Measurements from ENCODE around the gene EOLA1.
"Not testable (repeated sequence)": the region's sequence is repeated elsewhere in the genome, so short reads cannot be mapped to it uniquely, and the experiment has no call there.

EOLA1 gene

GRCh38 chrX:149525903-149526302 is 14.9 kb upstream of the EOLA1 start:
- H3K9ac ChIP-seq (ENCODE audit: low read depth in 1 of 2, low read length in 2 of 2); H3K4me1 ChIP-seq (ENCODE audit: control insufficient read depth in 2 of 2, insufficient read depth in 2 of 2, low read length in 2 of 2); H3K36me3 ChIP-seq (ENCODE audit: control insufficient read depth in 2 of 2, insufficient read depth in 2 of 2, low read length in 2 of 2); H3K4me3 ChIP-seq (ENCODE audit: low read length in 2 of 2); H3K27me3 ChIP-seq (ENCODE audit: control insufficient read depth in 2 of 2, insufficient read depth in 2 of 2, low read length in 2 of 2); H3K9me3 ChIP-seq (ENCODE audit: control insufficient read depth in 2 of 2, low read length in 2 of 2): not testable (repeated sequence)
- H3K27ac ChIP-seq (ENCODE audit: low read depth in 2 of 2, low read length in 2 of 2) = peak overlapping the region in 1 of 2 donors; percentile 23

GRCh38 chrX:149526318-149527033 is 14.3 kb upstream of the EOLA1 start:
- not testable (repeated sequence) for H3K9me3 ChIP-seq (ENCODE audit: control insufficient read depth in 2 of 2, low read length in 2 of 2); H3K4me1 ChIP-seq (ENCODE audit: control insufficient read depth in 2 of 2, insufficient read depth in 2 of 2, low read length in 2 of 2); H3K4me3 ChIP-seq (ENCODE audit: low read length in 2 of 2); H3K27me3 ChIP-seq (ENCODE audit: control insufficient read depth in 2 of 2, insufficient read depth in 2 of 2, low read length in 2 of 2); H3K9ac ChIP-seq (ENCODE audit: low read depth in 1 of 2, low read length in 2 of 2); H3K36me3 ChIP-seq (ENCODE audit: control insufficient read depth in 2 of 2, insufficient read depth in 2 of 2, low read length in 2 of 2)
- peak overlapping the region in 1 of 2 donors; percentile 23 for H3K27ac ChIP-seq (ENCODE audit: low read depth in 2 of 2, low read length in 2 of 2)

DNA sequence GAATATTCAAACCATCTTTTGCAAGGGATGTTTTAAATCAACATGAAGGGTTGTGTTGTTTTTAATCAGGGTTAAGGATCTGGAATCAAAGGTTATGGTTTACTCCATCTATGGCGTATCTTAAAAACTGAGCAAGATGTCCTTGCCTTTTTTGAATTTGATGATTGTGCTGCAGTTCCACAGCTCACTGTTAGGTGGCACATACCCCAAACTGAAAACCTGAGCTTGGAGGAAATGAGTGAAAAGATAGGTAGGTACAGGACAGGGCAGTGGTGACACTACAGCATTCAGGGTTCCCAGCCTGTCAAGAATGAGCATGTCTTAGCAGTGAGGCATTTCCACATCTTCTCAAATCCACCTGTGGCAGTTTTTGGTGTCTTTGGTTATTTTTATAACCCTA is 13.1 kb upstream of the EOLA1 start:
- Histone ChIP-seq H3K4me3 (ENCODE audit: low read length in 2 of 2) (no peak overlapping the region), H3K27ac (ENCODE audit: low read depth in 2 of 2, low read length in 2 of 2) (no peak overlapping the region), H3K9ac (ENCODE audit: low read depth in 1 of 2, low read length in 2 of 2) (no peak overlapping the region)

DNA sequence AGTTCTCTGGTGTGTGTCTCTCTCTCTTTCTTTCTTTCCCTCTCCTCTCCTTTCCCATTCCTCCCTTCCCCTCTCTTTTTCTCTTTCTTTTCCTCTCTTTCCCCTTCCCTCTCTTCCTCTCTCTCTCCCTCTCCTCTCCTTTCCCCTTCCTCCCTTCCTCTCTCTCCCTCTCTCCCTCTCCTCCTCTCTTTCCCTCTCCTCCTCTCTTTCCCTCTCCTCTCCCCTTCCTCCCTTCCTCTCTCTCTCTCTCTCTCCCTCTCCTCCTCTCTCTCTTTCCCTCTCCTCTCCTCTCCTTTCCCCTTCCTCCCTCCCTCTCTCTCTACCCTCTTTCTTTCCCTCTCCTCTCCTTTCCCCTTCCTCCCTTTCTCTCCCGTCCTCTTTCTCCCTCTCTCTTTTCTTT is 12.4 kb upstream of the EOLA1 start:
- Histone ChIP-seq H3K9ac (ENCODE audit: low read depth in 1 of 2, low read length in 2 of 2) (no peak overlapping the region), H3K27ac (ENCODE audit: low read depth in 2 of 2, low read length in 2 of 2) (no peak overlapping the region), H3K4me3 (ENCODE audit: low read length in 2 of 2) (no peak overlapping the region), H3K4me1 (ENCODE audit: control insufficient read depth in 2 of 2, insufficient read depth in 2 of 2, low read length in 2 of 2) (peaks cover 0 to 4% of the 10 kb centered on the region in 2 donors), H3K27me3 (ENCODE audit: control insufficient read depth in 2 of 2, insufficient read depth in 2 of 2, low read length in 2 of 2) (no peaks in the 10 kb centered on the region), H3K36me3 (ENCODE audit: control insufficient read depth in 2 of 2, insufficient read depth in 2 of 2, low read length in 2 of 2) (peaks cover 0 to 11% of the 10 kb centered on the region in 2 donors), H3K9me3 (ENCODE audit: control insufficient read depth in 2 of 2, low read length in 2 of 2) (no peaks in the 10 kb centered on the region)

More for the DNA sequence above, 13.1 kb upstream of the EOLA1 start:
- Histone ChIP-seq H3K4me1 (ENCODE audit: control insufficient read depth in 2 of 2, insufficient read depth in 2 of 2, low read length in 2 of 2) (peaks cover 3 to 4% of the 10 kb centered on the region in 2 donors), H3K9me3 (ENCODE audit: control insufficient read depth in 2 of 2, low read length in 2 of 2) (no peaks in the 10 kb centered on the region), H3K36me3 (ENCODE audit: control insufficient read depth in 2 of 2, insufficient read depth in 2 of 2, low read length in 2 of 2) (peaks cover 0 to 11% of the 10 kb centered on the region in 2 donors), H3K27me3 (ENCODE audit: control insufficient read depth in 2 of 2, insufficient read depth in 2 of 2, low read length in 2 of 2) (no peaks in the 10 kb centered on the region)

DNA sequence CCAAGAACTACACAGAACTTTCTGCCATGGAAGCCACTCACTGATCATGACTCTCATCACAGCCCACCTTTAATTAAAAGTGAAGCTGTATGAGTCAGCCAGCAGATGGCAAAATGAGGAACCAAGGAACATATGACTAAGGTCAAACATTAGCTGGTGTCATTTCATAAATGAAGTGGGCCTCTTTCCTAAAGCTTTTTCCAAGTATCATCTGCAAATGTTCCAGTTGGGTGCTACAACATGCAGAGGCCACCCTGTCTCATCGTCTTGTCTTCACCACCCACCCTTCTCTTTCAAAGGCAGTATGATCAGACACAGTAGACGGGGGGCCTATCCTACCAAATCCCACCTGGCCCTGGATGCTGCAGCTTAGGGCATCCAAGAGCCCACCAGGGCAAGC is 9.2 kb upstream of the EOLA1 start:
- Histone ChIP-seq H3K27ac (ENCODE audit: low read depth in 2 of 2, low read length in 2 of 2) (no peak overlapping the region), H3K27me3 (ENCODE audit: control insufficient read depth in 2 of 2, insufficient read depth in 2 of 2, low read length in 2 of 2) (no peaks in the 10 kb centered on the region), H3K4me1 (ENCODE audit: control insufficient read depth in 2 of 2, insufficient read depth in 2 of 2, low read length in 2 of 2) (no peaks in the 10 kb centered on the region)

GRCh38 chrX:149532868-149533267 is 7.9 kb upstream of the EOLA1 start:
- H3K9me3 ChIP-seq (ENCODE audit: control insufficient read depth in 2 of 2, low read length in 2 of 2); H3K9ac ChIP-seq (ENCODE audit: low read depth in 1 of 2, low read length in 2 of 2); H3K27ac ChIP-seq (ENCODE audit: low read depth in 2 of 2, low read length in 2 of 2); H3K27me3 ChIP-seq (ENCODE audit: control insufficient read depth in 2 of 2, insufficient read depth in 2 of 2, low read length in 2 of 2); H3K4me3 ChIP-seq (ENCODE audit: low read length in 2 of 2); H3K4me1 ChIP-seq (ENCODE audit: control insufficient read depth in 2 of 2, insufficient read depth in 2 of 2, low read length in 2 of 2): not testable (repeated sequence)
- peaks cover 0 to 11% of the 10 kb centered on the region in 2 donors for H3K36me3 ChIP-seq (ENCODE audit: control insufficient read depth in 2 of 2, insufficient read depth in 2 of 2, low read length in 2 of 2)

More for the DNA sequence above, 9.2 kb upstream of the EOLA1 start:
- H3K9me3 ChIP-seq (ENCODE audit: control insufficient read depth in 2 of 2, low read length in 2 of 2) = no peaks in the 10 kb centered on the region
- H3K4me3 ChIP-seq (ENCODE audit: low read length in 2 of 2) = no peak overlapping the region
- no peak overlapping the region for H3K9ac ChIP-seq (ENCODE audit: low read depth in 1 of 2, low read length in 2 of 2)
- peaks cover 0 to 11% of the 10 kb centered on the region in 2 donors for H3K36me3 ChIP-seq (ENCODE audit: control insufficient read depth in 2 of 2, insufficient read depth in 2 of 2, low read length in 2 of 2)

DNA sequence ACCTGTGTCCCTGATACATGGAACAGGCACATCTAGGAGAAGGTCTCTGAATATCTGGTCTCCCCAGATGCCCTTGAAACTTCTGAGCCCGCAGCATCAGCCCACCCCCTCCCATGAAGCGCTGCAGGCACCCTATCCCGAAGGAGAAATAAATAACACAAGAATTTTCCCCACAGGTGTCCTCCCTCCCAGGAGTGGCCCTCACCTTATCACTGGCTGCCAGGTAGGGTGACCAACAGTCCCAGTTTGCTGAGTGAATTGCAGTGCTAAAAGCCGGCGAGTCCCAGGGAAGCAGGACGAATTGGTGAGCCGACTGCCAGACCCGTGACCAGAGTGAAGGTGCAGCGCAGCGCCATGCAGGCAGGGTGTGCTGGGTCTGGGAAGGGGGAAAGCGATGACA is 6.8 kb upstream of the EOLA1 start:
- not testable (repeated sequence) for H3K4me3 ChIP-seq (ENCODE audit: low read length in 2 of 2); H3K27ac ChIP-seq (ENCODE audit: low read depth in 2 of 2, low read length in 2 of 2); H3K36me3 ChIP-seq (ENCODE audit: control insufficient read depth in 2 of 2, insufficient read depth in 2 of 2, low read length in 2 of 2); H3K9me3 ChIP-seq (ENCODE audit: control insufficient read depth in 2 of 2, low read length in 2 of 2); H3K9ac ChIP-seq (ENCODE audit: low read depth in 1 of 2, low read length in 2 of 2); H3K27me3 ChIP-seq (ENCODE audit: control insufficient read depth in 2 of 2, insufficient read depth in 2 of 2, low read length in 2 of 2); H3K4me1 ChIP-seq (ENCODE audit: control insufficient read depth in 2 of 2, insufficient read depth in 2 of 2, low read length in 2 of 2)

DNA sequence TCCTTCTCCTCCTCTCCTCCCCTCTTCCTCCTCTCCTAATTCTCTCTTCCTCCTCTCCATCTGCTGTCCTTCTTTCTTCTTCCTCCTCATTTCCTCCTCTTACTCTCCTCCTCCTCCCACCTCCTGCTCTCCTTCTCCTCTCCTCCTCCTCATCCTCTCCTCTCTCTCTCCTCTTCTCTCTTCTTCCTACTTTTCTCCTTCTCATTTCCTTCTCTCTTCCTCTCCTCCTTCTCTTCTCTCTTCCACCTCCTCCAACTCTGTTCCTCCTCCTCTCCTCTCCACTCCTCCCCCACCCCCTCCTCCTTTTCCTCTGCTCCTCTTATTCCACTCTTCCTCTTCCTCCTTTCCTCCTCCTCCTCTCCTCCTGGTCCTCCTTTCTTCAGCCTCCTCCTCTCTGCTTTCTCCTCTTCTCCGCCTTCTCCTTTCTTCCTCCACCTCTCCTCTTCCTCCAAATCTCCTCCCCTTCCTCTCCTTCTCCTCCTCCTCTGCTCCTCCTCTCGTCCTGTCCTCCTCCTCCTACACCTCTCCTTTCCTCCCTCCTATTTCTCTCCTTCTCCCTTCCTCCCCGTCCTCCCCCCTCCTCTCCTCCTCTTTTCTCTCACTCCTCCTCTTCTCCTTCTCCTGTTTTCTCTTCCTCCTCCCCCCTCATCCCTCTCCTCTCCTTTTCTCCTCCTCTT is 5.7 kb upstream of the EOLA1 start:
- not testable (repeated sequence) for H3K36me3 ChIP-seq (ENCODE audit: control insufficient read depth in 2 of 2, insufficient read depth in 2 of 2, low read length in 2 of 2); H3K27ac ChIP-seq (ENCODE audit: low read depth in 2 of 2, low read length in 2 of 2); H3K4me3 ChIP-seq (ENCODE audit: low read length in 2 of 2); H3K9me3 ChIP-seq (ENCODE audit: control insufficient read depth in 2 of 2, low read length in 2 of 2); H3K4me1 ChIP-seq (ENCODE audit: control insufficient read depth in 2 of 2, insufficient read depth in 2 of 2, low read length in 2 of 2); H3K27me3 ChIP-seq (ENCODE audit: control insufficient read depth in 2 of 2, insufficient read depth in 2 of 2, low read length in 2 of 2); H3K9ac ChIP-seq (ENCODE audit: low read depth in 1 of 2, low read length in 2 of 2)

DNA sequence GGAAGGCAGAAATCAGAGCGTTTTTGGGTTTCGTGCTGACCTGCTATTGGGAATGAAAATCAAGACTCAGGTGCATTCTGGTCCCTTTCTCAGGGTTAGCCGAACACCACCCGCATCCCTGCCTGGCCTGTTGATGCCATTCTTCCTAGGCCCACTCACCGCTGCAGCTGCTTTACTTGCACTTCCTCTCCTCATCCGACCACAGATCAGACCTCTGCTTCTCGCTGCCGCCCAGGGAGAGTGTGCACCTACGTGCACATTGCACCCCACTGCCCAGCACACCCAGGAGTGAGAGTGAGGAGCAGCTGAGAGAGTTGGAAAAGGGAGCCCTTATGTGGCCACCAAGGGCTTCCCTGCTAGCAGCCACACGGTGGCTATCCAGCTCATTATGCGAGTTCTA is 3.3 kb upstream of the EOLA1 start:
- H3K9ac ChIP-seq (ENCODE audit: low read depth in 1 of 2, low read length in 2 of 2); H3K4me1 ChIP-seq (ENCODE audit: control insufficient read depth in 2 of 2, insufficient read depth in 2 of 2, low read length in 2 of 2); H3K9me3 ChIP-seq (ENCODE audit: control insufficient read depth in 2 of 2, low read length in 2 of 2); H3K4me3 ChIP-seq (ENCODE audit: low read length in 2 of 2); H3K27me3 ChIP-seq (ENCODE audit: control insufficient read depth in 2 of 2, insufficient read depth in 2 of 2, low read length in 2 of 2); H3K36me3 ChIP-seq (ENCODE audit: control insufficient read depth in 2 of 2, insufficient read depth in 2 of 2, low read length in 2 of 2); H3K27ac ChIP-seq (ENCODE audit: low read depth in 2 of 2, low read length in 2 of 2): not testable (repeated sequence)

DNA sequence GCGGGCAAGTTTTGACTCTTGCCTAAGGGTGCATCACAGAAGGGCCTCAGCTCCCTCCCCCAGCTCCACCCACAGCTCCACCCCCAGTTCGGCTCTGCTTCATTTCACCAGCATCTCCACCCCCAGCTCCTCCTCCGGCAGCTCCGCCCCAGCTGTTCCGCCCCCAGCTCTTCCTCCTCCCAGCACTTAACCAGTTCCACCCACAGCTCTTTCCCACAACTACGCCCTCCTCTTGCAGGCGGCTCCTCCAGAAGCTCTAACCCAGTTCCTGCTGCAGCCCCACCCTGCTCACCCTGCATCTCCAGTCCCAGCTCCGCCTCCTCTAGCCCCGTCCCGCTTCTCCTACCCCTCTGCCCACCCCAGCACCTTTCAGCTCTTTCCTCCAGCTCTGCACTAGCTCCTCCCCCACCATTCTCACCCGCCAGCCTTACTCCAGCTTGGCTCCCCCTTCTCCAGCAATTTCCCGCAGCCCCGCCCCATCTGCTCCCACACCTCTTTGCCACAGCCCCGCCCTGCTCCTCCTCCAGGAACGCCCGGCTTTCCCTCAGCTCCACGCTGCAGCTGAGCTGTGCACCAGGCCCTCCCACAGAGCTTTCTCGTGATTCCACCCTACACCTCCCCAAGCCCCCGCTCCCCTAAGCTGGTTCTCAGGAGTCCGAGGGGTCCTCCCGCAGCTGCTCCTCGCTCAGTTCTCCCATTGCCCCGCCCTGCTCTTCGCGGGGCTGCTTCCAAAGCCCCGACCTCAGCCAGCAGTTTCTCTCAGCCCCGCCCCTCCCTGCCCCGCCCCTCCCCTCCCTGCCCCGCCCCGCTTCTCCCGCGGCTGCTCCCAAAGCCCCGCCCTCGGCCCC is 1.3 kb upstream of the EOLA1 start:
- Histone ChIP-seq H3K9me3 (ENCODE audit: control insufficient read depth in 2 of 2, low read length in 2 of 2) (no peaks in the 10 kb centered on the region), H3K4me1 (ENCODE audit: control insufficient read depth in 2 of 2, insufficient read depth in 2 of 2, low read length in 2 of 2) (peaks cover 4 to 7% of the 10 kb centered on the region in 2 donors), H3K9ac (ENCODE audit: low read depth in 1 of 2, low read length in 2 of 2) (peak overlapping the region in 1 of 2 donors; percentile 54), H3K27me3 (ENCODE audit: control insufficient read depth in 2 of 2, insufficient read depth in 2 of 2, low read length in 2 of 2) (no peaks in the 10 kb centered on the region), H3K36me3 (ENCODE audit: control insufficient read depth in 2 of 2, insufficient read depth in 2 of 2, low read length in 2 of 2) (no peaks in the 10 kb centered on the region), H3K4me3 (ENCODE audit: low read length in 2 of 2) (peak overlapping the region; percentile 61 to 62), H3K27ac (ENCODE audit: low read depth in 2 of 2, low read length in 2 of 2) (peak overlapping the region; percentile 85 to 89)

Data from mucosa of rectum (tissue), 2 donors.